Activated B cell treated with CpG ODN at 0.5 μM for 24 hours (primary cell): ENCODE results near the gene DFFB. TPM values are rescaled to one million over a fixed set of nuclear protein-coding genes. Genes with fewer than 3 reads are reported as not detected.

Experiments
- ATAC-seq: fragments of 200-7000 bp; cut with Tn5 transposase; one replicate; pipeline ENCODE4 v1.10.0; 2021; ENCODE audit warnings: low read depth, mild to moderate bottlenecking, moderate library complexity
- CTCF ChIA-PET: fragments of 350-600 bp; sonication (Branson Sonifier 250); formaldehyde crosslinking; loops from one replicate; lab custom pipeline; 2021; ENCODE audit warnings: antibody characterized with exemption; lab: Charles Lee
- POLR2A ChIA-PET: fragments of 350-600 bp; sonication (Branson Sonifier 250); formaldehyde crosslinking; loops from one replicate; lab custom pipeline; 2021; ENCODE audit warnings: antibody characterized with exemption; lab: Charles Lee
- DNase-seq: peaks from one replicate; pipeline ENCODE4 v3.0.0; 2022
- H3K27ac Mint-ChIP-seq: one replicate; pipeline ENCODE4 v1.8.0; 2020; ENCODE audit warnings: mixed read lengths
- H3K27me3 Mint-ChIP-seq: one replicate; pipeline ENCODE4 v1.8.0; 2021; ENCODE audit warnings: mixed read lengths
- H3K36me3 Mint-ChIP-seq: one replicate; pipeline ENCODE4 v1.8.0; 2021; ENCODE audit warnings: low read depth, mixed read lengths
- H3K4me1 Mint-ChIP-seq: one replicate; pipeline ENCODE4 v1.8.0; 2021; ENCODE audit warnings: mixed read lengths
- H3K4me3 Mint-ChIP-seq: one replicate; pipeline ENCODE4 v1.8.0; 2020; ENCODE audit warnings: mild to moderate bottlenecking, mixed read lengths
- H3K9me3 Mint-ChIP-seq: one replicate; pipeline ENCODE4 v1.8.0; 2020; ENCODE audit warnings: mixed read lengths
- CTCF ChIP-seq: fragments of 200-600 bp; IDR thresholded peaks from one replicate; pipeline ENCODE4 v1.8.0; 2022; ENCODE audit warnings: antibody characterized with exemption, mild to moderate bottlenecking
- intact Hi-C: fragments of 100-400 bp; cut with micrococcal nuclease; formaldehyde crosslinking; loops from one replicate; pipeline ENCODE4 v1.15.1; 2024
- total RNA-seq: library from RNA; stranded (reverse); gene quantifications from 2 replicates; pipeline ENCODE4 v1.2.3, GENCODE V29; 2022

Gene DFFB
- total RNA-seq, 1 donor from 2014 or later = 10.5 TPM

DNA sequence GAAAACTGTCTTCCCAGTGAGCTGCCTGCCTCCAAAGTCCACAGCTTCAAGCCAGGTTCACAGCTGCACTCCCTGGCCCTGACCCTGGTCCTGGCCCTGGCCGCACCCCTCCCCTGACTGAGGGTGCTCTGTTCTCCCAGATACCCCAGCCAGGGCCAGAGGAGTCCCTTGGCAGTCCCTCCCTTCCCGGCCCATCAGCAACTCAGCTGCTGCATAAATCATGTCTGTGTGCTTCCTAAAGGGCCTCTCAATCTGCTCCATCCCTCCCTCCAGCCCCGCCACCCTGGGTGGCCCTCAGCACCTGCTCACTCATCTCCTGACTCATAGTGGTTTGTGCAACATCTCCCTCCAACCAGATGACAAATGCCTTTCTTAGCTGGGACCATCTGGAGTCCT, 67.5 kb downstream of the DFFB start:
- intact Hi-C loops = no loop called here
- POLR2A ChIA-PET = no interaction called here
- Mint-ChIP-seq H3K27ac (no peak overlapping the region), H3K9me3 (no peaks in the 10 kb centered on the region), H3K4me1 (peaks cover 3% of the 10 kb centered on the region), H3K4me3 (no peak overlapping the region), H3K27me3 (no peaks in the 10 kb centered on the region), H3K36me3 (no peaks in the 10 kb centered on the region)
- ATAC-seq (no peak), DNase-seq (no peak)
- TF ChIP-seq CTCF = no peak
- CTCF ChIA-PET = no interaction called here

DNA sequence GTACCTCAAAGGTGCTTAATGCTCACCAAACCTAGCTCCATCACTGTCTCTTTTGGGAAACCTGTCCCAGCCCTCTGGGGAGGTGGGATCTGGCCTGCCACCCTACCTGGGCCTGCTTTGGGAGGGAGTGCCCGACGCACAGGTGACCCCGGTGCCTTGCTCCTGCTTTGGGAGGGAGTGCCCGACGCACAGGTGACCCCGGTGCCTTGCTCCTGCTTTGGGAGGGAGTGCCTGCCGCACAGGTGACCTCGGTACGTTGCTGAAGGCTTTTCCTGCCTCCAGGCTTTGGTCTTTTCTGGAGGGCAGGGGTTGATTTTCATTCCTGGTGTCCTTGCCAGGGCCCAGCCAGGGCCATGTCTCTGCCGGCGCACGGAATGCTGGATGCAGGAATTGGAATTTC, 68.0 kb downstream of the DFFB start:
- Mint-ChIP-seq H3K27me3 (no peaks in the 10 kb centered on the region), H3K4me3 (no peak overlapping the region), H3K4me1 (peaks cover 3% of the 10 kb centered on the region), H3K27ac (no peak overlapping the region), H3K9me3 (no peaks in the 10 kb centered on the region), H3K36me3 (no peaks in the 10 kb centered on the region)
- ATAC-seq = no peak
- no peak for TF ChIP-seq CTCF
- ChIA-PET POLR2A (no interaction called here), CTCF (no interaction called here)
- DNase-seq = no peak
- intact Hi-C loops = no loop called here

DNA sequence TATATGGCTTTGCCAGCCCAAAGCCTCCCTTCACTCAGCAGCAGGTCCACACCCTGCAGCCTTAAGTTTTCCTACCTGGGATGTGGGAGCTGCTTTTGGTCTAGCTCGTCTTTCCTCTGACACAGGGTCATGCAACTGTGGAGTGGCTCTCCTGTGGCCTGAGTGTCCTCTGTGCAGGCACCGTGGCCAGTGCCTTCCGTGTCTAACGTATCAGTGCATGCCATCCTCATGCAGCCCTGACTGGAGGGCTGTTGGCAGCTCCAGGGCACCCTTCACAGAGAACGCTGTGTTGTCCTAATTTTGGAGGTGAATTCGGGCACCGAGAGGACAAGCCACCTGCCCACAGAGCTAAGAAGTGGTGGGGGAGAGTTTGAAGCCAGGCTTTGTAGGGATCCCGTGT, 68.5 kb downstream of the DFFB start:
- intact Hi-C loops = no loop called here
- ATAC-seq (no peak), DNase-seq (no peak)
- ChIA-PET CTCF (no interaction called here), POLR2A (no interaction called here)
- Mint-ChIP-seq H3K4me1 (peaks cover 3% of the 10 kb centered on the region), H3K36me3 (no peaks in the 10 kb centered on the region), H3K4me3 (no peak overlapping the region), H3K27me3 (no peaks in the 10 kb centered on the region), H3K9me3 (no peaks in the 10 kb centered on the region), H3K27ac (no peak overlapping the region)
- TF ChIP-seq CTCF = no peak

DNA sequence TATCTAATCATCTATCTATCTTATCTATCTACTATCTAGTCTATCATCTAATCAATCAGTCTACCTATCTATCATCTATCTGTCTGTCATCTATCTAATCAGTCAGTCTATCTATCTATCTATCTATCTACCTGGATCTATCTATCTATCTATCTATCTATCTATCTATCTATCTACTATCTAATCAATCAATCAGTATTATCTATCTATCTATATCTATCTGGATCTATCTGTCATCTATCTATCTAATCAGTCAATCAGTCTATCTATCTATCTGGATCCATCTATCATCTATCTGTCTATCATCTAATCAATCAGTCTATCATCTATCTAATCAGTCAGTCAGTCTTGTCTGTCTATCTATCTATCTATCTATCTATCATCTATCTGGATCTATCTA, 69.7 kb downstream of the DFFB start:
- POLR2A ChIA-PET = no interaction called here
- no peaks in the 10 kb centered on the region for H3K9me3 Mint-ChIP-seq
- no peaks in the 10 kb centered on the region for H3K36me3 Mint-ChIP-seq
- CTCF ChIA-PET = no interaction called here
- H3K27ac Mint-ChIP-seq = no peak overlapping the region
- no peaks in the 10 kb centered on the region for H3K27me3 Mint-ChIP-seq
- intact Hi-C loops = no loop called here
- peaks cover 3% of the 10 kb centered on the region for H3K4me1 Mint-ChIP-seq
- no peak overlapping the region for H3K4me3 Mint-ChIP-seq
- TF ChIP-seq CTCF = no peak
- DNase-seq (no peak), ATAC-seq (no peak)

DNA sequence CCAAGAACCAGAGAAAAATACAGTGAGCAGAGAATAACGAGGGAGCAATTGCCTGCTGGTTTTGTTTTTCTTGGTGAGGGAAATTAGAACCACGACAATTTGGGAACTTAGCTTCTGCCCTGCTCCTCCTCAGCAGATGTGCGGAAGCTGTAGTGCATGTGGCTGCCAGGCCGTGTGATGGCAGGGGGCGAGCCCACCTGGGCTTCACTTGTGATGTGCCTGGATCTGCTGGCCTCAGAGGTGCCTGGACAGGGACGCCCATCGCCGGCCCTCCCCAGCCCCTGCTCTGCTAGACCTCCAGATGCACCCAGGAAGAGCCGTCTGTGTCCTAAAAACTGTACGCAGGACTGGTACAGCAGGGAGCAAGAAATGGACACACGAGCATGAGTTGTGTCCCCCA, 71.3 kb downstream of the DFFB start:
- no peak for TF ChIP-seq CTCF
- Mint-ChIP-seq H3K9me3 (no peaks in the 10 kb centered on the region), H3K27ac (no peak overlapping the region), H3K27me3 (no peaks in the 10 kb centered on the region), H3K36me3 (no peaks in the 10 kb centered on the region), H3K4me3 (no peak overlapping the region), H3K4me1 (no peaks in the 10 kb centered on the region)
- intact Hi-C loops = no loop called here
- POLR2A ChIA-PET = no interaction called here
- CTCF ChIA-PET = no interaction called here
- ATAC-seq (no peak), DNase-seq (no peak)
